Endodermal cell (in vitro differentiated cells): ENCODE measurements around the gene SLC16A12. TPM values are rescaled to one million over a fixed set of nuclear protein-coding genes. Genes with fewer than 3 reads are reported as not detected.

ENCODE experiments used
- DNase-seq: peaks from one replicate; pipeline ENCODE4 v3.0.0-alpha.2; 2017
- H3K27ac ChIP-seq: 2 replicates; pipeline ENCODE4 v1.5.1; 2013; ENCODE audit warnings: mild to moderate bottlenecking, low read depth, low read length, moderate library complexity
- H3K27me3 ChIP-seq: 2 replicates; pipeline ENCODE4 v1.6.1; 2013; ENCODE audit warnings: mild to moderate bottlenecking, low read length, moderate library complexity; ENCODE audit not compliant: insufficient read depth, control insufficient read depth, poor library complexity, severe bottlenecking
- H3K36me3 ChIP-seq: 2 replicates; pipeline ENCODE4 v1.7.0; 2013; ENCODE audit warnings: mild to moderate bottlenecking, low read length, moderate library complexity; ENCODE audit not compliant: control insufficient read depth, insufficient read depth
- H3K4me1 ChIP-seq: one replicate; pipeline ENCODE4 v1.7.0; 2013; ENCODE audit warnings: low read length; ENCODE audit not compliant: control insufficient read depth, insufficient read depth
- H3K4me3 ChIP-seq: 2 replicates; pipeline ENCODE4 v1.5.1; 2013; ENCODE audit warnings: mild to moderate bottlenecking, low read length, moderate library complexity
- H3K9ac ChIP-seq: 2 replicates; pipeline ENCODE4 v1.6.1; 2013; ENCODE audit warnings: mild to moderate bottlenecking, low read length, moderate library complexity; ENCODE audit not compliant: poor library complexity, severe bottlenecking; ENCODE audit errors: extremely low read depth
- H3K9me3 ChIP-seq: 2 replicates; pipeline ENCODE4 v1.6.1; 2013; ENCODE audit warnings: mild to moderate bottlenecking, low read length, moderate library complexity; ENCODE audit not compliant: control insufficient read depth
- H3K27ac Mint-ChIP-seq: 2 replicates; pipeline ENCODE4 v1.8.0; 2020; ENCODE audit warnings: mixed read lengths
- H3K27me3 Mint-ChIP-seq: 2 replicates; pipeline ENCODE4 v1.8.0; 2021; ENCODE audit warnings: mild to moderate bottlenecking, mixed read lengths; ENCODE audit not compliant: insufficient read depth
- H3K36me3 Mint-ChIP-seq: 2 replicates; pipeline ENCODE4 v1.8.0; 2020; ENCODE audit warnings: low read depth, mixed read lengths
- H3K4me1 Mint-ChIP-seq: 2 replicates; pipeline ENCODE4 v1.8.0; 2020; ENCODE audit warnings: mixed read lengths
- H3K4me3 Mint-ChIP-seq: 2 replicates; pipeline ENCODE4 v1.8.0; 2020; ENCODE audit warnings: mild to moderate bottlenecking, moderate library complexity, mixed read lengths
- H3K9me3 Mint-ChIP-seq: 2 replicates; pipeline ENCODE4 v1.8.0; 2020; ENCODE audit warnings: mild to moderate bottlenecking, mixed read lengths
- WGBS, 2 experiments: methylation state at CpG; one replicate each; pipeline versions ENCODE4 v1.1.5 to v1.1.7; 2013; ENCODE audit warnings: missing lambda C conversion rate in 2 of 2, mixed read lengths in 1 of 2; ENCODE audit not compliant: insufficient coverage in 1 of 2, insufficient read length in 1 of 2; 5-methylcytosine and 5-hydroxymethylcytosine counted together
- total RNA-seq, 2 donors: library from RNA; stranded (reverse); fragmentation: NEBNext Ultra II Directional in 1 of 2; extraction: Animal tissue kit (Norgen Biotek cat#: 25700) in 1 of 2; gene quantifications; 2 replicates in 1 of 2; 3 replicates in 1 of 2; pipeline ENCODE4 v1.2.1, GENCODE V29; 2021
- TF ChIP-seq, protein P1 (sequence below): fragments of 200-600 bp; sonication (generic); conservative IDR thresholded peaks from 2 replicates; pipeline ENCODE4 v1.5.0; 2021; ENCODE audit warnings: antibody characterized with exemption, mild to moderate bottlenecking

Gene SLC16A12
- total RNA-seq, 2 donors from 2014 or later: 0.33 to 2.3 TPM

- Mint-ChIP-seq H3K4me3 (no peak overlapping the region), H3K36me3 (peaks cover 3% of the 10 kb centered on the region), H3K27ac (no peak overlapping the region)
Observed at GRCh38 chr10:89526358-89526757, 9.0 kb downstream of the SLC16A12 start.

GRCh38 chr10:89525556-89525955 lies 9.8 kb downstream of the SLC16A12 start:
- no peaks in the 10 kb centered on the region for H3K9me3 ChIP-seq
- H3K27ac ChIP-seq: no peak overlapping the region
- Mint-ChIP-seq H3K27ac (no peak overlapping the region), H3K27me3 (no peaks in the 10 kb centered on the region), H3K4me1 (no peaks in the 10 kb centered on the region), H3K4me3 (no peak overlapping the region), H3K9me3 (no peaks in the 10 kb centered on the region), H3K36me3 (peaks cover under 1% of the 10 kb centered on the region)
- TF ChIP-seq, protein P1, sequence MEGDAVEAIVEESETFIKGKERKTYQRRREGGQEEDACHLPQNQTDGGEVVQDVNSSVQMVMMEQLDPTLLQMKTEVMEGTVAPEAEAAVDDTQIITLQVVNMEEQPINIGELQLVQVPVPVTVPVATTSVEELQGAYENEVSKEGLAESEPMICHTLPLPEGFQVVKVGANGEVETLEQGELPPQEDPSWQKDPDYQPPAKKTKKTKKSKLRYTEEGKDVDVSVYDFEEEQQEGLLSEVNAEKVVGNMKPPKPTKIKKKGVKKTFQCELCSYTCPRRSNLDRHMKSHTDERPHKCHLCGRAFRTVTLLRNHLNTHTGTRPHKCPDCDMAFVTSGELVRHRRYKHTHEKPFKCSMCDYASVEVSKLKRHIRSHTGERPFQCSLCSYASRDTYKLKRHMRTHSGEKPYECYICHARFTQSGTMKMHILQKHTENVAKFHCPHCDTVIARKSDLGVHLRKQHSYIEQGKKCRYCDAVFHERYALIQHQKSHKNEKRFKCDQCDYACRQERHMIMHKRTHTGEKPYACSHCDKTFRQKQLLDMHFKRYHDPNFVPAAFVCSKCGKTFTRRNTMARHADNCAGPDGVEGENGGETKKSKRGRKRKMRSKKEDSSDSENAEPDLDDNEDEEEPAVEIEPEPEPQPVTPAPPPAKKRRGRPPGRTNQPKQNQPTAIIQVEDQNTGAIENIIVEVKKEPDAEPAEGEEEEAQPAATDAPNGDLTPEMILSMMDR: no peak
- no peak overlapping the region for H3K9ac ChIP-seq
- DNase-seq: no peak
- no peaks in the 10 kb centered on the region for H3K27me3 ChIP-seq
- H3K36me3 ChIP-seq: no peaks in the 10 kb centered on the region
- no peak overlapping the region for H3K4me3 ChIP-seq
- no peaks in the 10 kb centered on the region for H3K4me1 ChIP-seq
- 86 to 91% methylated on average over 1 to 4 of the region's 5 CpGs for WGBS, 2 experiments

More at GRCh38 chr10:89526358-89526757, 9.0 kb downstream of the SLC16A12 start:
- no peak for DNase-seq
- Histone ChIP-seq H3K4me1 (no peaks in the 10 kb centered on the region), H3K27me3 (no peaks in the 10 kb centered on the region), H3K9ac (no peak overlapping the region), H3K27ac (no peak overlapping the region), H3K9me3 (no peaks in the 10 kb centered on the region), H3K36me3 (no peaks in the 10 kb centered on the region), H3K4me3 (no peak overlapping the region)
- TF ChIP-seq, protein P1: no peak
- WGBS, 2 experiments: 90 to 97% methylated on average over 3 to 4 of the region's 4 CpGs
- Mint-ChIP-seq H3K9me3 (no peaks in the 10 kb centered on the region), H3K4me1 (no peaks in the 10 kb centered on the region), H3K27me3 (no peaks in the 10 kb centered on the region)

DNA sequence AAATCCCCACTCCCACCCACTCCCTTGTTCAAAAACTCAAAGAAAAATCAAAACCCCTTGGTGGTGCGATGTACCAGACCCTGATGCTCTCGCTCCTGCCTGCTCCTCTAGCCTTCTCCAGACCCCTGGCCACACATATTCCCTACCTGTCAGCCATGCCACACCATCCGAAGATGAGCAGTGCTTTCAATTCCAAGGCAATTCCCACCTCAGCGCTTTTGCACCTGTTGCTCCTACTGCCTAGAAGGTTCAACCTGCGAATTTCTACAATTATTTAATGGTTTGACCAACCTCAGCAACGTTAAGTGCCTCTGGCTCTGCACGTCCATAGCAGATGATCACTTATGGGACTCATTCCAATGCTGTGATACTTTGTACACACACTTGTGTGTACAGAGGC lies 11.1 kb downstream of the SLC16A12 start:
- no peaks in the 10 kb centered on the region for H3K9me3 Mint-ChIP-seq
- no peaks in the 10 kb centered on the region for H3K36me3 Mint-ChIP-seq
- Histone ChIP-seq H3K27me3 (no peaks in the 10 kb centered on the region), H3K9ac (no peak overlapping the region), H3K36me3 (no peaks in the 10 kb centered on the region), H3K9me3 (no peaks in the 10 kb centered on the region), H3K4me1 (no peaks in the 10 kb centered on the region), H3K4me3 (no peak overlapping the region), H3K27ac (no peak overlapping the region)
- TF ChIP-seq, protein P1: no peak
- H3K27ac Mint-ChIP-seq: no peak overlapping the region
- no peaks in the 10 kb centered on the region for H3K27me3 Mint-ChIP-seq
- no peak overlapping the region for H3K4me3 Mint-ChIP-seq
- no peak for DNase-seq
- 86 to 90% methylated on average over 7 of the region's 7 CpGs for WGBS, 2 experiments
- no peaks in the 10 kb centered on the region for H3K4me1 Mint-ChIP-seq
